IMR-90 (cell line): ENCODE results near the gene ANKLE1. TPM values are rescaled to one million over a fixed set of nuclear protein-coding genes. Genes with fewer than 3 reads are reported as not detected.

ENCODE experiments used
- ATAC-seq: fragments of 200-7000 bp; cut with Tn5 transposase; 2 replicates; pipeline ENCODE4 v1.9.1; 2020; ENCODE audit warnings: low read depth, mild to moderate bottlenecking, moderate library complexity
- BruUV-seq: library from RNA; stranded (reverse); fragments of 400-500 nt; replicated peaks from 2 replicates; lab custom pipeline; 2021; lab: Mats Ljungman, UMichigan
- CTCF ChIA-PET: fragments of 300-600 bp; formaldehyde crosslinking; extraction: SDS; loops from one replicate; lab custom pipeline; 2021; ENCODE audit warnings: antibody characterized with exemption; lab: Yijun Ruan, JAX
- POLR2A ChIA-PET: fragments of 300-600 bp; sonication (Branson Sonifier 250); formaldehyde crosslinking; loops from one replicate; lab custom pipeline; 2022; ENCODE audit warnings: antibody characterized with exemption; ENCODE audit not compliant: unreplicated experiment; lab: Charles Lee
- DNase-seq: peaks from one replicate; pipeline ENCODE4 v3.0.0; 2013
- H2AFZ ChIP-seq: replicated peaks from 2 replicates; pipeline ENCODE3; 2013; ENCODE audit warnings: low read length, mild to moderate bottlenecking; ENCODE audit not compliant: poor library complexity
- H2AK5ac ChIP-seq: 2 replicates; pipeline ENCODE4 v1.6.1; 2013; ENCODE audit warnings: low read depth, low read length, inconsistent platforms
- H2AK9ac ChIP-seq: replicated peaks from 2 replicates; pipeline ENCODE3; 2013; ENCODE audit warnings: mild to moderate bottlenecking, low read depth, low read length, moderate library complexity; ENCODE audit not compliant: poor library complexity
- H2BK120ac ChIP-seq: 2 replicates; pipeline ENCODE4 v1.6.1; 2013; ENCODE audit warnings: low read depth, low read length, inconsistent platforms
- H2BK15ac ChIP-seq: 3 replicates; pipeline ENCODE4 v1.6.1; 2013; ENCODE audit warnings: low read depth, low read length, inconsistent platforms
- H2BK20ac ChIP-seq: 2 replicates; pipeline ENCODE4 v1.6.1; 2013; ENCODE audit warnings: low read depth, mild to moderate bottlenecking, inconsistent platforms, low read length, moderate library complexity
- H2BK5ac ChIP-seq: 2 replicates; pipeline ENCODE4 v1.6.1; 2013; ENCODE audit warnings: mild to moderate bottlenecking, low read depth, low read length, inconsistent platforms; ENCODE audit not compliant: poor library complexity, severe bottlenecking
- H3K14ac ChIP-seq: replicated peaks from 2 replicates; pipeline ENCODE4 v1.6.1; 2013; ENCODE audit warnings: low read depth, low read length, inconsistent platforms
- H3K18ac ChIP-seq: 2 replicates; pipeline ENCODE4 v1.6.1; 2013; ENCODE audit warnings: low read depth, low read length, control low read depth
- H3K23ac ChIP-seq: 2 replicates; pipeline ENCODE4 v1.6.1; 2013; ENCODE audit warnings: low read depth, low read length, inconsistent platforms
- H3K27ac ChIP-seq: 2 replicates; pipeline ENCODE4 v1.5.1; 2013; ENCODE audit warnings: mild to moderate bottlenecking, control low read depth, low read length; ENCODE audit not compliant: insufficient read depth
- H3K27me3 ChIP-seq: 2 replicates; pipeline ENCODE4 v1.6.1; 2013; ENCODE audit warnings: low read length; ENCODE audit not compliant: control insufficient read depth, insufficient read depth
- H3K36me3 ChIP-seq: 2 replicates; pipeline ENCODE4 v1.6.1; 2013; ENCODE audit warnings: low read length, mixed read lengths; ENCODE audit not compliant: control insufficient read depth, insufficient read depth
- H3K4ac ChIP-seq: 2 replicates; pipeline ENCODE4 v1.6.1; 2013; ENCODE audit warnings: low read depth, low read length, inconsistent platforms
- H3K4me1 ChIP-seq: 2 replicates; pipeline ENCODE4 v1.6.1; 2013; ENCODE audit warnings: low read length, mixed read lengths; ENCODE audit not compliant: control insufficient read depth, insufficient read depth
- H3K4me2 ChIP-seq: 2 replicates; pipeline ENCODE4 v1.6.1; 2013; ENCODE audit warnings: low read depth, mild to moderate bottlenecking, control low read depth, low read length, moderate library complexity
- H3K4me3 ChIP-seq: 2 replicates; pipeline ENCODE4 v1.5.1; 2013; ENCODE audit warnings: low read depth, mild to moderate bottlenecking, control low read depth, low read length, moderate library complexity; ENCODE audit not compliant: insufficient read depth
- H3K56ac ChIP-seq: 2 replicates; pipeline ENCODE4 v1.6.1; 2013; ENCODE audit warnings: low read length, inconsistent platforms; ENCODE audit not compliant: insufficient read depth; ENCODE audit errors: extremely low read depth
- H3K79me1 ChIP-seq, 2 experiments: 2 replicates each; pipeline ENCODE4 v1.6.1; 2013; ENCODE audit warnings: low read length in 2 of 2, inconsistent platforms in 1 of 2, low read depth in 1 of 2
- H3K9ac ChIP-seq: 2 replicates; pipeline ENCODE4 v1.6.1; 2013; ENCODE audit warnings: low read depth, low read length, control low read depth
- H3K9me1 ChIP-seq: 2 replicates; pipeline ENCODE4 v1.6.1; 2013; ENCODE audit warnings: low read length, inconsistent platforms; ENCODE audit not compliant: insufficient read depth
- H3K9me3 ChIP-seq: 2 replicates; pipeline ENCODE4 v1.6.1; 2013; ENCODE audit warnings: low read length; ENCODE audit not compliant: control insufficient read depth, insufficient read depth
- H4K20me1 ChIP-seq: 2 replicates; pipeline ENCODE4 v1.6.1; 2013; ENCODE audit warnings: low read length, inconsistent platforms; ENCODE audit not compliant: insufficient read depth
- H4K5ac ChIP-seq: 2 replicates; pipeline ENCODE4 v1.6.1; 2013; ENCODE audit warnings: mild to moderate bottlenecking, low read depth, low read length, control low read depth
- H4K8ac ChIP-seq, 2 experiments: 2 replicates each; pipeline ENCODE4 v1.6.1; 2013; ENCODE audit warnings: low read depth in 2 of 2, low read length in 2 of 2, control low read depth in 1 of 2, inconsistent platforms in 1 of 2
- H4K91ac ChIP-seq: 2 replicates; pipeline ENCODE4 v1.6.1; 2013; ENCODE audit warnings: low read depth, low read length, inconsistent platforms; ENCODE audit not compliant: insufficient read depth
- BHLHE40 ChIP-seq: fragments of 150-350 bp; IDR thresholded peaks from 2 replicates; pipeline ENCODE4 v1.6.1; 2016; ENCODE audit warnings: mild to moderate bottlenecking, low read depth, low read length
- CEBPB ChIP-seq: IDR thresholded peaks from 2 replicates; pipeline ENCODE4 v1.6.1; 2012; ENCODE audit warnings: low read depth, low read length, improper control_type of control experiment
- CHD1 ChIP-seq: IDR thresholded peaks from 2 replicates; pipeline ENCODE4 v1.6.1; 2012; ENCODE audit warnings: low read depth, low read length, improper control_type of control experiment
- MAZ ChIP-seq: IDR thresholded peaks from 2 replicates; pipeline ENCODE4 v1.6.1; 2012; ENCODE audit warnings: low read depth, mild to moderate bottlenecking, low read length, improper control_type of control experiment, moderate library complexity, borderline replicate concordance
- SMC3 ChIP-seq: fragments of 150-350 bp; IDR thresholded peaks from 2 replicates; pipeline ENCODE4 v1.6.1; 2016; ENCODE audit warnings: low read depth, mild to moderate bottlenecking, antibody characterized with exemption, low read length, moderate library complexity
- WGBS, 2 experiments: methylation state at CpG; one replicate each; pipeline versions ENCODE4 v1.1.5 to v1.1.7; 2013; ENCODE audit warnings: missing lambda C conversion rate in 2 of 2; ENCODE audit not compliant: insufficient read length in 1 of 2; ENCODE audit errors: extremely low coverage in 2 of 2; 5-methylcytosine and 5-hydroxymethylcytosine counted together
- dilution Hi-C: fragments of 300-500 bp; cut with HindIII; formaldehyde crosslinking; loops from one replicate; pipeline ENCODE4 v1.14.3; 2018; ENCODE audit warnings: low sequenced_read_pairs; ENCODE audit not compliant: unreplicated experiment
- in situ Hi-C: fragments of 300-500 bp; cut with MboI; formaldehyde crosslinking; loops from 3 replicates; pipeline ENCODE4 v1.14.3; 2019; ENCODE audit warnings: low sequenced_read_pairs, inconsistent platforms, mixed read lengths
- intact Hi-C: fragments of 100-400 bp; cut with micrococcal nuclease; formaldehyde crosslinking; loops from 2 replicates; pipeline ENCODE4 v1.10.0; 2022
- polyA plus RNA-seq, 3 experiments: library from polyadenylated mRNA; depleted of rRNA; stranded (reverse); fragments of >200 nt; gene quantifications; 2 replicates each; pipeline ENCODE4 v1.2.3, GENCODE V29; 2012; ENCODE audit warnings: low replicate concordance in 1 of 3
- total RNA-seq: library from RNA; depleted of rRNA; stranded (reverse); fragments of >200 nt; gene quantifications from 2 replicates; pipeline ENCODE4 v1.2.3, GENCODE V29; 2012

Gene ANKLE1
- total and polyA plus RNA-seq, 2 of the 4 experiments (the other 2 are of a cell fraction) = under 0.01 to 0.87 TPM

GRCh38 chr19:17243830-17244617 lies 37.7 kb upstream of the ANKLE1 start:
- in situ Hi-C loops = no loop called here
- ATAC-seq (peak; percentile 7; the same call in 1 of the 2 replicates), DNase-seq (peak; percentile 20)
- Histone ChIP-seq H4K5ac (peak overlapping the region; percentile 61), H3K79me1 (peaks cover 22 to 47% of the 10 kb centered on the region in 2 experiments), H3K4me2 (peak overlapping the region; percentile 78), H2AK5ac (peak overlapping the region; percentile 93), H2BK20ac (0 out of 2 replicates have a peak overlapping the region, but pooled peaks have one; percentile 10), H2BK120ac (peak overlapping the region; percentile 62), H3K18ac (peak overlapping the region; percentile 36; the same call in 1 of the 2 replicates), H4K8ac (peak overlapping the region; percentile 64 to 89; a peak in 3 of 4 replicates), H2AK9ac (peak overlapping the region; percentile 98), H3K4me3 (peak overlapping the region; percentile 90), H3K4ac (peak overlapping the region; percentile 95), H3K4me1 (peaks cover 10% of the 10 kb centered on the region), H3K9me3 (no peaks in the 10 kb centered on the region), H3K14ac (peak overlapping the region; percentile 91), H4K91ac (peak overlapping the region; percentile 83), H3K36me3 (peaks cover 8% of the 10 kb centered on the region; the same call in 1 of the 2 replicates), H3K23ac (peak overlapping the region; percentile 97), H3K9ac (peak overlapping the region; percentile 74), H3K9me1 (0 out of 2 replicates have a peak, but pooled peaks cover 3% of the 10 kb centered on the region), H4K20me1 (peaks cover 28% of the 10 kb centered on the region), H3K27me3 (no peaks in the 10 kb centered on the region), H3K56ac (peak overlapping the region; percentile 86), H2BK5ac (peak overlapping the region; percentile 6), H2AFZ (peak overlapping the region; percentile 93), H3K27ac (peak overlapping the region; percentile 69), H2BK15ac (peak overlapping the region; percentile 9; the same call in 1 of the 3 replicates)
- dilution Hi-C loops = no loop called here
- CTCF ChIA-PET = no interaction called here
- WGBS, 2 experiments = 8% methylated on average over 9 of the region's 52 CpGs; no CpG with 5 or more reads in 1 of the 2 experiments
- intact Hi-C loops = no loop called here
- TF ChIP-seq MAZ (no peak), BHLHE40 (no peak), CHD1 (no peak), SMC3 (no peak), CEBPB (no peak)
- no TSS peak for BruUV-seq
- POLR2A ChIA-PET = no interaction called here
